RWPE2 (cell line): Measurements from ENCODE around the gene CHCHD10.

ENCODE experiments used
- ATAC-seq: fragments of 200-7000 bp; cut with Tn5 transposase; 3 replicates; pipeline ENCODE4 v1.9.1; 2021; ENCODE audit warnings: low read depth
- DNase-seq: peaks from one replicate; pipeline ENCODE4 v3.0.0-alpha.2; 2020; ENCODE audit warnings: low spot score
- H3K27ac ChIP-seq: fragments of 450-650 bp; 2 replicates; pipeline ENCODE4 v1.5.1; 2017; ENCODE audit warnings: mild to moderate bottlenecking; ENCODE audit not compliant: poor library complexity, severe bottlenecking
- H3K27me3 ChIP-seq: fragments of 250-450 bp; sonication (Bioruptor Pico); 2 replicates; pipeline ENCODE4 v1.5.1; 2021; ENCODE audit warnings: mild to moderate bottlenecking, moderate library complexity; ENCODE audit not compliant: insufficient read depth, poor library complexity, severe bottlenecking
- H3K36me3 ChIP-seq: fragments of 250-450 bp; sonication (Bioruptor Pico); 2 replicates; pipeline ENCODE4 v1.5.1; 2020; ENCODE audit warnings: low read depth, mild to moderate bottlenecking, moderate library complexity
- H3K4me1 ChIP-seq: fragments of 250-450 bp; sonication (Bioruptor Pico); 2 replicates; pipeline ENCODE4 v1.5.1; 2021; ENCODE audit warnings: mild to moderate bottlenecking, moderate library complexity; ENCODE audit not compliant: insufficient read depth, poor library complexity, severe bottlenecking
- H3K4me3 ChIP-seq: fragments of 250-450 bp; sonication (Bioruptor Pico); 2 replicates; pipeline ENCODE4 v1.5.1; 2021; ENCODE audit warnings: mild to moderate bottlenecking, moderate library complexity; ENCODE audit not compliant: severe bottlenecking
- H3K9me3 ChIP-seq: fragments of 250-450 bp; sonication (Bioruptor Pico); 2 replicates; pipeline ENCODE4 v1.5.1; 2021; ENCODE audit warnings: mild to moderate bottlenecking, moderate library complexity; ENCODE audit not compliant: severe bottlenecking
- CTCF ChIP-seq: fragments of 450-650 bp; IDR thresholded peaks from one replicate; pipeline ENCODE4 v1.5.1; 2017; ENCODE audit warnings: mild to moderate bottlenecking, moderate library complexity; ENCODE audit not compliant: poor library complexity, severe bottlenecking

Gene CHCHD10

GRCh38 chr22:23762842-23763578, 4.8 kb downstream of the CHCHD10 start, which contains the start of gene C22orf15:
Gene C22orf15 (plus strand): TSS chr22:23762990. CDS start chr22:23763307, 317 bp downstream.
- no peaks in the 10 kb centered on the region for H3K9me3 ChIP-seq
- peak within 1 kb of the TSS; percentile 19 for H3K27ac ChIP-seq
- H3K4me3 ChIP-seq: no peak within 1 kb of the TSS
- peak; percentile 22; the same call in 1 of the 3 replicates for ATAC-seq
- no peak for TF ChIP-seq CTCF
- no peak for DNase-seq
- no peaks in the 10 kb centered on the region for H3K4me1 ChIP-seq
- no peaks in the 10 kb centered on the region for H3K27me3 ChIP-seq
- H3K36me3 ChIP-seq: no peaks in the 10 kb centered on the region

GRCh38 chr22:23760056-23760455, 7.7 kb downstream of the CHCHD10 start:
- Histone ChIP-seq H3K36me3 (no peaks in the 10 kb centered on the region), H3K9me3 (no peaks in the 10 kb centered on the region), H3K4me1 (no peaks in the 10 kb centered on the region), H3K27ac (no peak overlapping the region), H3K4me3 (no peak overlapping the region), H3K27me3 (no peaks in the 10 kb centered on the region)
- ATAC-seq (no peak), DNase-seq (no peak)
- TF ChIP-seq CTCF: no peak

GRCh38 chr22:23759566-23759965, 8.2 kb downstream of the CHCHD10 start:
- Histone ChIP-seq H3K27me3 (no peaks in the 10 kb centered on the region), H3K4me1 (no peaks in the 10 kb centered on the region)
- no peak for ATAC-seq

GRCh38 chr22:23756891-23757290, 10.9 kb downstream of the CHCHD10 start:
- no peaks in the 10 kb centered on the region for H3K27me3 ChIP-seq
- no peaks in the 10 kb centered on the region for H3K36me3 ChIP-seq
- no peak overlapping the region for H3K4me3 ChIP-seq
- no peaks in the 10 kb centered on the region for H3K4me1 ChIP-seq
- no peak overlapping the region for H3K27ac ChIP-seq
- no peak for DNase-seq
- no peak for ATAC-seq
- TF ChIP-seq CTCF: no peak
- H3K9me3 ChIP-seq: no peaks in the 10 kb centered on the region

More at GRCh38 chr22:23759566-23759965, 8.2 kb downstream of the CHCHD10 start:
- Histone ChIP-seq H3K9me3 (no peaks in the 10 kb centered on the region), H3K4me3 (no peak overlapping the region), H3K27ac (no peak overlapping the region), H3K36me3 (no peaks in the 10 kb centered on the region)
- no peak for DNase-seq
- TF ChIP-seq CTCF: no peak

GRCh38 chr22:23755711-23756110, 12.1 kb downstream of the CHCHD10 start:
- TF ChIP-seq CTCF: no peak
- DNase-seq (no peak), ATAC-seq (no peak)
- H3K27me3 ChIP-seq: no peaks in the 10 kb centered on the region
- H3K4me1 ChIP-seq: peaks cover 3% of the 10 kb centered on the region
- H3K36me3 ChIP-seq: no peaks in the 10 kb centered on the region
- no peak overlapping the region for H3K27ac ChIP-seq
- H3K4me3 ChIP-seq: no peak overlapping the region
- no peaks in the 10 kb centered on the region for H3K9me3 ChIP-seq
